Ishikawa (cell line): Measurements from ENCODE around the gene MSMP.

ENCODE experiments used
- CEBPB ChIP-seq: IDR thresholded peaks from 2 replicates; pipeline ENCODE4 v1.6.1; 2012
- CREB1 ChIP-seq: IDR thresholded peaks from 2 replicates; pipeline ENCODE4 v1.6.1; 2012; ENCODE audit warnings: low read depth
- EGR1 ChIP-seq: IDR thresholded peaks from 2 replicates; pipeline ENCODE4 v1.6.1; 2012
- EP300 ChIP-seq: IDR thresholded peaks from 2 replicates; pipeline ENCODE4 v1.6.1; 2012; ENCODE audit warnings: borderline replicate concordance
- FOXM1 ChIP-seq: IDR thresholded peaks from 2 replicates; pipeline ENCODE4 v1.6.1; 2012; ENCODE audit warnings: low read depth, borderline replicate concordance
- NFIC ChIP-seq: IDR thresholded peaks from 2 replicates; pipeline ENCODE4 v1.6.1; 2012
- RAD21 ChIP-seq: IDR thresholded peaks from 2 replicates; pipeline ENCODE4 v1.6.1; 2012; ENCODE audit warnings: low read depth
- REST ChIP-seq: IDR thresholded peaks from 2 replicates; pipeline ENCODE4 v1.6.1; 2012; ENCODE audit warnings: low read depth, mild to moderate bottlenecking
- TAF1 ChIP-seq: IDR thresholded peaks from 2 replicates; pipeline ENCODE4 v1.6.1; 2012; ENCODE audit warnings: low read depth, mild to moderate bottlenecking
- TCF12 ChIP-seq: IDR thresholded peaks from 2 replicates; pipeline ENCODE4 v1.6.1; 2012; ENCODE audit warnings: low read depth
- TEAD4 ChIP-seq: IDR thresholded peaks from 2 replicates; pipeline ENCODE4 v1.6.1; 2012
- YY1 ChIP-seq: IDR thresholded peaks from 2 replicates; pipeline ENCODE4 v1.6.1; 2012; ENCODE audit warnings: low read depth
- ZBTB7A ChIP-seq: IDR thresholded peaks from 2 replicates; pipeline ENCODE4 v1.6.1; 2012; ENCODE audit warnings: low read depth
- TF ChIP-seq, protein P1 (sequence below): IDR thresholded peaks from 2 replicates; pipeline ENCODE4 v1.6.1; 2012
- TF ChIP-seq, protein P2 (sequence below): IDR thresholded peaks from 2 replicates; pipeline ENCODE4 v1.6.1; 2012

The MSMP gene

GRCh38 chr9:35732800-35733541 is 21.1 kb downstream of the MSMP start:
- TF ChIP-seq TEAD4 (no peak; the same call in 1 of the 2 replicates), REST (no peak), TAF1 (no peak; the same call in 1 of the 2 replicates), ZBTB7A (no peak), YY1 (no peak), EP300 (no peak), NFIC (no peak), CREB1 (no peak), EGR1 (no peak), TCF12 (no peak), FOXM1 (no peak), CEBPB (no peak)
- TF ChIP-seq, protein P1, sequence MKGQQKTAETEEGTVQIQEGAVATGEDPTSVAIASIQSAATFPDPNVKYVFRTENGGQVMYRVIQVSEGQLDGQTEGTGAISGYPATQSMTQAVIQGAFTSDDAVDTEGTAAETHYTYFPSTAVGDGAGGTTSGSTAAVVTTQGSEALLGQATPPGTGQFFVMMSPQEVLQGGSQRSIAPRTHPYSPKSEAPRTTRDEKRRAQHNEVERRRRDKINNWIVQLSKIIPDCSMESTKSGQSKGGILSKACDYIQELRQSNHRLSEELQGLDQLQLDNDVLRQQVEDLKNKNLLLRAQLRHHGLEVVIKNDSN: no peak

DNA sequence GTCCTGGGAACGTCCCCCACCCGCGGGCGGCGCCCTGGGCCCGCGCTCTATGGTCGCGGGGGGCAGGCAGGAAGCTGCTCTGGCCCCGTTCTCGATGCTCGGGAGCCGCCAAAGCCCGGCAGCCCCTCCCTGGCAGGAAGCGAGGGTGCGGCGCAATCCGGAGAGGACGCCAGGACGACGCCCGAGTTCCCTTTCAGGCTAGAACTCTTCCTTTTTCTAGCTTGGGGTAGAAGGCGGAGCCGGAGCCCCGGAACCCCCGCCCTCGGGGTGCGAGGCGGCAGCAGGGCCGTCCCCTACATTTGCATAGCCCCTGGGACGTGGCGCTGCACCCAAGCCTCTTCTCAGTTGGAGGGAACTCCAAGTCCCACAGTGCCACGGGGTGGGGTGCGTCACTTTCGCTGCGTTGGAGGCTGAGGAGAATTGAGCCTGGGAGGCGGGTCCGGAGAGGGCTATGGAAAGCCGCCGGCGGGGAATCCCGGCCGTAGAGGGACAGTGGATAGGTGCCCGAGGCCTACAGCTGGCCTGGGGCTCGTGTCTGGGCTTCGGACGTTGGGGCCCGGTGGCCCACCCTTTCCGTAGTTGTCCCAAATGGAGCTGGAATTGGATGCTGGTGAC is 21.8 kb downstream of the MSMP start, which contains the start of the genes CREB3 and TLN1:
Gene CREB3, plus strand, starts transcription at position 482 of the 615 bp plus-strand sequence. Its CDS starts 107 bp downstream, at position 589.
Gene TLN1, minus strand, starts transcription at position 11 of the 615 bp plus-strand sequence. CDS start 6,501 bp downstream, outside the sequence.
- no peak for TF ChIP-seq NFIC
- 0 out of 2 replicates have a peak, but pooled peaks have one; percentile 21 for TF ChIP-seq YY1
- TF ChIP-seq, protein P1: no peak
- TF ChIP-seq ZBTB7A: peak; percentile 62; the same call in 1 of the 2 replicates
- no peak for TF ChIP-seq REST
- TF ChIP-seq RAD21: no peak
- TF ChIP-seq TAF1: peak; percentile 55; the same call in 1 of the 2 replicates
- peak; percentile 88 for TF ChIP-seq CREB1
- TF ChIP-seq FOXM1: peak; percentile 31; the same call in 1 of the 2 replicates
- TF ChIP-seq CEBPB: no peak
- TF ChIP-seq EP300: peak; percentile 54; the same call in 1 of the 2 replicates
- TF ChIP-seq, protein P2, sequence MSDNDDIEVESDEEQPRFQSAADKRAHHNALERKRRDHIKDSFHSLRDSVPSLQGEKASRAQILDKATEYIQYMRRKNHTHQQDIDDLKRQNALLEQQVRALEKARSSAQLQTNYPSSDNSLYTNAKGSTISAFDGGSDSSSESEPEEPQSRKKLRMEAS: peak; percentile 74
- peak; percentile 76; the same call in 1 of the 2 replicates for TF ChIP-seq TCF12
- peak; percentile 52 for TF ChIP-seq TEAD4
- 0 out of 2 replicates have a peak, but pooled peaks have one; percentile 6 for TF ChIP-seq EGR1

GRCh38 chr9:35731415-35732184 is 22.5 kb downstream of the MSMP start:
- TF ChIP-seq, protein P1: no peak
- TF ChIP-seq TCF12: no peak
- TF ChIP-seq RAD21: no peak
- no peak; the same call in 1 of the 2 replicates for TF ChIP-seq TAF1
- no peak for TF ChIP-seq CEBPB
- TF ChIP-seq EP300: no peak
- TF ChIP-seq YY1: no peak
- TF ChIP-seq CREB1: no peak
- TF ChIP-seq, protein P2: no peak
- no peak for TF ChIP-seq TEAD4

GRCh38 chr9:35730486-35730854 is 23.6 kb downstream of the MSMP start:
- TF ChIP-seq YY1 (no peak), NFIC (no peak), CREB1 (no peak), TEAD4 (no peak), TCF12 (no peak), EP300 (no peak), TAF1 (no peak), FOXM1 (no peak), RAD21 (no peak), REST (no peak), CEBPB (no peak), EGR1 (no peak), ZBTB7A (no peak)
- TF ChIP-seq, protein P2: no peak
- TF ChIP-seq, protein P1: no peak
